GM12878 (cell line): ENCODE measurements around the gene CAPN9. TPM values are rescaled to one million over a fixed set of nuclear protein-coding genes. Genes with fewer than 3 reads are reported as not detected.

Source experiments
- ATAC-seq: fragments of 200-7000 bp; cut with Tn5 transposase; 3 replicates; pipeline ENCODE4 v1.9.1; 2020; ENCODE audit warnings: mild to moderate bottlenecking, moderate library complexity
- BruUV-seq: library from RNA; stranded (reverse); fragments of 400-500 nt; replicated peaks from 2 replicates; lab custom pipeline; 2021; lab: Mats Ljungman, UMichigan
- CTCF ChIA-PET: fragments of 300-600 bp; sonication (Branson Sonifier 250); formaldehyde crosslinking; extraction: SDS; loops from one replicate; lab custom pipeline; 2021; ENCODE audit warnings: inconsistent platforms; lab: Yijun Ruan, JAX
- POLR2A ChIA-PET: fragments of 350-600 bp; formaldehyde crosslinking; extraction: SDS; loops from one replicate; lab custom pipeline; 2021; ENCODE audit warnings: inconsistent platforms; lab: Charles Lee
- RAD21 ChIA-PET: fragments of 300-600 bp; sonication (Branson Sonifier 250); formaldehyde crosslinking; loops from one replicate; lab custom pipeline; 2023; ENCODE audit warnings: antibody characterized with exemption; ENCODE audit not compliant: unreplicated experiment; lab: Charles Lee
- SMC1A ChIA-PET: fragments of 300-600 bp; sonication (Branson Sonifier 250); formaldehyde crosslinking; loops from one replicate; lab custom pipeline; 2023; ENCODE audit not compliant: unreplicated experiment, uncharacterized antibody; lab: Charles Lee
- DNase-seq: peaks from one replicate; pipeline ENCODE4 v3.0.0-alpha.2; 2011; ENCODE audit warnings: low read depth, low spot score
- FAIRE-seq: peaks from 3 replicates; lab custom pipeline; 2011; peaks lifted over from hg19 to GRCh38; lab: Jason Lieb, UNC
- H2AFZ ChIP-seq: 2 replicates; pipeline ENCODE4 v1.6.0; 2011; ENCODE audit warnings: low read depth, low read length, control low read depth; ENCODE audit not compliant: control insufficient read depth
- H3K27ac ChIP-seq: 2 replicates; pipeline ENCODE4 v1.5.1; 2011; ENCODE audit warnings: control low read depth; ENCODE audit not compliant: control insufficient read depth, insufficient read depth
- H3K27me3 ChIP-seq, 2 experiments: replicated peaks in 1 of 2; 2 replicates each; pipeline versions ENCODE4 v1.6.0 to v1.6.1; 2011; ENCODE audit warnings: low read length in 1 of 2; ENCODE audit not compliant: control insufficient read depth in 2 of 2, insufficient read depth in 2 of 2
- H3K36me3 ChIP-seq, 2 experiments: 2 replicates each; pipeline ENCODE4 v1.5.1; 2011; ENCODE audit warnings: low read length in 1 of 2; ENCODE audit not compliant: control insufficient read depth in 2 of 2, insufficient read depth in 2 of 2
- H3K4me1 ChIP-seq: 2 replicates; pipeline ENCODE4 v1.6.1; 2011; ENCODE audit warnings: mild to moderate bottlenecking, low read length, moderate library complexity, mixed read lengths; ENCODE audit not compliant: control insufficient read depth, insufficient read depth
- H3K4me2 ChIP-seq: 2 replicates; pipeline ENCODE4 v1.6.0; 2011; ENCODE audit warnings: control low read depth; ENCODE audit not compliant: control insufficient read depth, insufficient read depth
- H3K4me3 ChIP-seq: fragments of 200-600 bp; sonication (generic); 2 replicates; pipeline ENCODE4 v1.5.1; 2016
- H3K79me2 ChIP-seq: 2 replicates; pipeline ENCODE4 v1.6.0; 2011; ENCODE audit warnings: low read length; ENCODE audit not compliant: control insufficient read depth, insufficient read depth
- H3K9ac ChIP-seq: 2 replicates; pipeline ENCODE4 v1.8.0; 2011; ENCODE audit warnings: low read length, control low read depth, mixed read lengths; ENCODE audit not compliant: control insufficient read depth, insufficient read depth
- H3K9me3 ChIP-seq: replicated peaks from 3 replicates; pipeline ENCODE4 v1.5.1; 2011; ENCODE audit warnings: mild to moderate bottlenecking, low read length; ENCODE audit not compliant: control insufficient read depth, insufficient read depth
- H4K20me1 ChIP-seq: 2 replicates; pipeline ENCODE4 v1.6.0; 2011; ENCODE audit not compliant: control insufficient read depth, insufficient read depth
- ESRRA ChIP-seq: IDR thresholded peaks from 2 replicates; pipeline ENCODE4 v1.6.1; 2012; ENCODE audit warnings: mild to moderate bottlenecking, low read length, improper control_type of control experiment
- ETV6 ChIP-seq, 2 experiments: fragments of 450-650 bp in 1 of 2; IDR thresholded peaks in 1 of 2; conservative IDR thresholded peaks in 1 of 2; 2 replicates each; pipeline ENCODE4 v1.6.1; 2014; ENCODE audit warnings: antibody characterized with exemption in 1 of 2, borderline replicate concordance in 1 of 2, low read depth in 1 of 2, mild to moderate bottlenecking in 1 of 2, moderate library complexity in 1 of 2
- KAT2A ChIP-seq: conservative IDR thresholded peaks from 2 replicates; pipeline ENCODE4 v1.6.1; 2011; ENCODE audit warnings: low read depth, low read length; ENCODE audit not compliant: control insufficient read depth
- KDM1A ChIP-seq: fragments of 200-600 bp; sonication (generic); IDR thresholded peaks from 2 replicates; pipeline ENCODE4 v1.6.1; 2016; ENCODE audit warnings: borderline replicate concordance
- MEF2B ChIP-seq: fragments of 450-650 bp; IDR thresholded peaks from 2 replicates; pipeline ENCODE4 v1.6.1; 2018; ENCODE audit warnings: mild to moderate bottlenecking, moderate library complexity; ENCODE audit not compliant: partially characterized antibody, poor library complexity, severe bottlenecking
- MTA2 ChIP-seq: fragments of 450-650 bp; IDR thresholded peaks from 2 replicates; pipeline ENCODE4 v1.6.1; 2016; ENCODE audit warnings: low read depth, mild to moderate bottlenecking, moderate library complexity
- NFIC ChIP-seq: IDR thresholded peaks from 2 replicates; pipeline ENCODE4 v1.6.1; 2012; ENCODE audit warnings: low read depth, mild to moderate bottlenecking, inconsistent platforms, low read length, moderate library complexity
- NRF1 ChIP-seq: conservative IDR thresholded peaks from 2 replicates; pipeline ENCODE4 v1.6.1; 2011; ENCODE audit warnings: mild to moderate bottlenecking, low read depth, low read length, improper control_type of control experiment
- PAX5 ChIP-seq: IDR thresholded peaks from 2 replicates; pipeline ENCODE4 v1.6.1; 2011; ENCODE audit warnings: low read depth, low read length, borderline replicate concordance
- PML ChIP-seq: IDR thresholded peaks from 2 replicates; pipeline ENCODE4 v1.6.1; 2012; ENCODE audit warnings: low read length, inconsistent platforms
- RCOR1 ChIP-seq: conservative IDR thresholded peaks from 2 replicates; pipeline ENCODE4 v1.6.1; 2012; ENCODE audit warnings: low read depth, low read length, improper control_type of control experiment
- SMAD1 ChIP-seq: fragments of 450-650 bp; IDR thresholded peaks from 2 replicates; pipeline ENCODE4 v1.6.1; 2018; ENCODE audit warnings: mild to moderate bottlenecking, low read depth; ENCODE audit not compliant: partially characterized antibody
- SMARCA5 ChIP-seq: fragments of 450-650 bp; IDR thresholded peaks from 2 replicates; pipeline ENCODE4 v1.6.1; 2017; ENCODE audit warnings: mild to moderate bottlenecking
- TCF12 ChIP-seq: IDR thresholded peaks from 2 replicates; pipeline ENCODE4 v1.6.1; 2011; ENCODE audit warnings: low read depth, mild to moderate bottlenecking, low read length
- ZNF592 ChIP-seq: fragments of 450-650 bp; IDR thresholded peaks from 2 replicates; pipeline ENCODE4 v1.6.1; 2017; ENCODE audit warnings: mild to moderate bottlenecking, moderate library complexity
- WGBS: methylation state at CpG from one replicate; pipeline ENCODE4 v1.1.6; 2016; ENCODE audit warnings: low lambda C conversion rate; ENCODE audit not compliant: insufficient replicate concordance, insufficient coverage; ENCODE audit errors: missing lambda C conversion rate; 5-methylcytosine and 5-hydroxymethylcytosine counted together
- in situ Hi-C: fragments of 300-500 bp; cut with MboI; formaldehyde crosslinking; loops from 9 replicates; pipeline ENCODE4 v1.14.3; 2018; ENCODE audit warnings: mixed read lengths
- intact Hi-C: fragments of 100-400 bp; cut with micrococcal nuclease; formaldehyde crosslinking; loops from one replicate; pipeline ENCODE4 v1.14.2; 2022; ENCODE audit not compliant: unreplicated experiment
- polyA plus RNA-seq, 11 experiments: library from polyadenylated mRNA; depleted of rRNA in 4 of 11; unstranded in 6 of 11; stranded (reverse) in 5 of 11; fragments of >200 nt; fragmentation: Nextera tagmentation in 4 of 11; fragmentation: Illumina TruSeq in 1 of 11; extraction: Ambion mirVana in 4 of 11; extraction: Trizol in 1 of 11; gene quantifications; 1 replicate in 1 of 11; 2 replicates in 10 of 11; pipeline versions ENCODE4 v1.2.1 to v1.2.3, GENCODE V29; 2011 to 2016; ENCODE audit warnings: inconsistent platforms in 2 of 11, missing spikeins in 2 of 11, low read depth in 1 of 11
- total RNA-seq, 4 experiments: library from RNA; depleted of rRNA in 3 of 4; stranded (reverse); fragments of >200 nt in 3 of 4; fragmentation: Illumina TruSeq in 1 of 4; extraction: Trizol in 1 of 4; gene quantifications; 2 replicates each; pipeline versions ENCODE4 v1.2.1 to v1.2.3, GENCODE V29; 2013 to 2021
- TF ChIP-seq, protein P1 (sequence below): fragments of 450-650 bp; IDR thresholded peaks from 2 replicates; pipeline ENCODE4 v1.6.1; 2017; ENCODE audit warnings: borderline replicate concordance

The CAPN9 gene
- total and polyA plus RNA-seq, 10 of the 15 experiments (the other 5 are each of a cell fraction or from before 2014, with no cell fraction given), result not detected

DNA sequence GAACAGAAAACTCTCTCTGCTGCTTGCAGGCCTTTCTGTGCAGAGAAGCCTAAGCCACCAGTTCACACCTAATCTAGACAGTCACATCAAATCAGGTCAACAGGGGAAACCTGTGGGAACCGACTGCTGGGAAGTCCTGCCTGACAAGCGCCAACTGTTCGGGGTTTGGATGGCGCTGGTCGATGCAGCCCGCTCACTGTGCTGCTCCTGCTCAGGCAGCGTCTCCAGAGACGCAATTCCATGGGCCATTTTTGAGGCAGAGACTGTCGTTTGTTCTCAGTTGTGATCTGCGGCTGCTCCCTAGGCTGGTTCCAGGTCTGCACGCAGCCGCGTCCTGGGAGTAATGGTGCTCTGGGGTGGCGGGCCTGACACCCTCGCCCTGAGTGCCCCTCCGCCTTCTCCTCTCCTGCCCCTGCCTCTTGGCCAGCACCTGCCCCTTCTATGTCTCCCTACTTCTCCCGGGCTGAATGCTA lies 34.7 kb upstream of the CAPN9 start (continued):
- TF ChIP-seq, protein P1, sequence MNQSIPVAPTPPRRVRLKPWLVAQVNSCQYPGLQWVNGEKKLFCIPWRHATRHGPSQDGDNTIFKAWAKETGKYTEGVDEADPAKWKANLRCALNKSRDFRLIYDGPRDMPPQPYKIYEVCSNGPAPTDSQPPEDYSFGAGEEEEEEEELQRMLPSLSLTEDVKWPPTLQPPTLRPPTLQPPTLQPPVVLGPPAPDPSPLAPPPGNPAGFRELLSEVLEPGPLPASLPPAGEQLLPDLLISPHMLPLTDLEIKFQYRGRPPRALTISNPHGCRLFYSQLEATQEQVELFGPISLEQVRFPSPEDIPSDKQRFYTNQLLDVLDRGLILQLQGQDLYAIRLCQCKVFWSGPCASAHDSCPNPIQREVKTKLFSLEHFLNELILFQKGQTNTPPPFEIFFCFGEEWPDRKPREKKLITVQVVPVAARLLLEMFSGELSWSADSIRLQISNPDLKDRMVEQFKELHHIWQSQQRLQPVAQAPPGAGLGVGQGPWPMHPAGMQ, result no peak
- TF ChIP-seq KDM1A, result no peak
- TF ChIP-seq, all 136 proteins: peak for 0

- RAD21 ChIA-PET, result no interaction called here
- intact Hi-C loops, result no loop called here
Observed at GRCh38 chr1:230713138-230713537, 34.0 kb upstream of the CAPN9 start.

More at GRCh38 chr1:230713138-230713537, 34.0 kb upstream of the CAPN9 start:
- H3K27ac ChIP-seq, result no peak overlapping the region
- H3K9me3 ChIP-seq, result no peaks in the 10 kb centered on the region
- DNase-seq (no peak), ATAC-seq (no peak), FAIRE-seq (no peak)
- TF ChIP-seq ZNF592 (no peak), MEF2B (no peak), SMAD1 (no peak), ESRRA (no peak), TCF12 (no peak), RCOR1 (no peak), NRF1 (no peak), SMARCA5 (no peak), PML (no peak), ETV6 (conservative IDR thresholded peaks at IDR 0.05 in 1 of 2, IDR thresholded peaks at IDR 0.05 in 1 of 2; ENCODE audit: borderline replicate concordance in 1 of 2, low read depth in 1 of 2) (no peak), MTA2 (no peak), PAX5 (no peak), NFIC (no peak), KAT2A (no peak)
- ChIA-PET POLR2A (no interaction called here), CTCF (no interaction called here), SMC1A (no interaction called here)
- H4K20me1 ChIP-seq, result no peaks in the 10 kb centered on the region
- BruUV-seq, result no TSS peak
- no peaks in the 10 kb centered on the region for H3K79me2 ChIP-seq
- H2AFZ ChIP-seq, result no peak overlapping the region
- H3K36me3 ChIP-seq, result no peaks in the 10 kb centered on the region
- no peak overlapping the region for H3K9ac ChIP-seq
- 31% methylated on average over 7 of the region's 7 CpGs for WGBS
- no peak overlapping the region for H3K4me3 ChIP-seq
- H3K4me1 ChIP-seq, result no peaks in the 10 kb centered on the region
- no peak overlapping the region for H3K4me2 ChIP-seq
- in situ Hi-C loops, result no loop called here
- peaks cover 0 to 3% of the 10 kb centered on the region in 2 experiments; a peak in 2 of 4 replicates for H3K27me3 ChIP-seq
